ENCODE data around the gene FOXN1.

FOXN1 gene

GRCh38 chr17:28523876-28524275, 17.7 kb downstream of the FOXN1 start:
- DNase-seq (ENCODE audit: low spot score) (no peak), FAIRE-seq (no peak)

GRCh38 chr17:28524476-28525424, 18.6 kb downstream of the FOXN1 start:
- FAIRE-seq (no peak), DNase-seq (ENCODE audit: low spot score) (no peak)

GRCh38 chr17:28526381-28526780, 20.2 kb downstream of the FOXN1 start:
- FAIRE-seq (no peak), DNase-seq (ENCODE audit: low spot score) (no peak)

- FAIRE-seq (no peak), DNase-seq (ENCODE audit: low spot score) (no peak)
These were observed 21.1 kb downstream of the FOXN1 start for GRCh38 chr17:28527181-28527681.

GRCh38 chr17:28527859-28528258, 21.7 kb downstream of the FOXN1 start:
- FAIRE-seq (no peak), DNase-seq (ENCODE audit: low spot score) (no peak)

GRCh38 chr17:28528327-28529012, 22.3 kb downstream of the FOXN1 start:
- FAIRE-seq, result no peak
- DNase-seq (ENCODE audit: low spot score), result no peak

- FAIRE-seq (no peak), DNase-seq (ENCODE audit: low spot score) (no peak)
These were observed 22.9 kb downstream of the FOXN1 start for GRCh38 chr17:28529013-28529400.

- no peak for DNase-seq (ENCODE audit: low spot score)
- no peak for FAIRE-seq
These were observed 24.1 kb downstream of the FOXN1 start for GRCh38 chr17:28530250-28530649.

- FAIRE-seq, result no peak
These were observed 24.8 kb downstream of the FOXN1 start for GRCh38 chr17:28530926-28531325.

GRCh38 chr17:28532050-28532960, 26.2 kb downstream of the FOXN1 start:
- FAIRE-seq, result no peak

More at GRCh38 chr17:28530926-28531325, 24.8 kb downstream of the FOXN1 start:
- no peak for DNase-seq (ENCODE audit: low spot score)

GRCh38 chr17:28533091-28533807, 27.1 kb downstream of the FOXN1 start:
- DNase-seq (ENCODE audit: low spot score) (no peak), FAIRE-seq (no peak)

More at GRCh38 chr17:28532050-28532960, 26.2 kb downstream of the FOXN1 start:
- DNase-seq (ENCODE audit: low spot score), result no peak

- DNase-seq (ENCODE audit: low spot score), result no peak
- FAIRE-seq, result no peak
These were observed 28.7 kb downstream of the FOXN1 start for GRCh38 chr17:28534740-28535375.

- no peak for DNase-seq (ENCODE audit: low spot score)
- FAIRE-seq, result no peak
These were observed 30.5 kb downstream of the FOXN1 start for GRCh38 chr17:28536532-28537218.

GRCh38 chr17:28537219-28537610, 31.1 kb downstream of the FOXN1 start:
- FAIRE-seq (no peak), DNase-seq (ENCODE audit: low spot score) (no peak)

GRCh38 chr17:28538296-28538895, 32.2 kb downstream of the FOXN1 start:
- no peak for DNase-seq (ENCODE audit: low spot score)

GRCh38 chr17:28540231-28540630, 34.1 kb downstream of the FOXN1 start:
- no peak for DNase-seq (ENCODE audit: low spot score)
- no peak for FAIRE-seq

More at GRCh38 chr17:28538296-28538895, 32.2 kb downstream of the FOXN1 start:
- FAIRE-seq, result no peak

- DNase-seq (ENCODE audit: low spot score) (no peak), FAIRE-seq (no peak)
These were observed 35.3 kb downstream of the FOXN1 start for GRCh38 chr17:28541439-28541838.

- no peak for DNase-seq (ENCODE audit: low spot score)
- no peak for FAIRE-seq
These were observed 38.4 kb downstream of the FOXN1 start for GRCh38 chr17:28544402-28545140.

Measured in RCC 7860 (cell line).